Activated CD4-positive, CD25-positive, alpha-beta regulatory T cell treated with anti-CD3 and anti-CD28 coated beads, Interleukin-2, amount 50 U/mL, for 72 hours (primary cell): ENCODE measurements around the gene DMRT1.

Source experiments
- DNase-seq: peaks from one replicate; pipeline ENCODE4 v3.0.0; 2021

Gene DMRT1

GRCh38 chr9:841371-842209 lies at the start of gene DMRT1:
DMRT1 (plus strand) TSS chr9:841697; CDS start chr9:841839, 142 bp downstream.
- no peak for DNase-seq

DNA sequence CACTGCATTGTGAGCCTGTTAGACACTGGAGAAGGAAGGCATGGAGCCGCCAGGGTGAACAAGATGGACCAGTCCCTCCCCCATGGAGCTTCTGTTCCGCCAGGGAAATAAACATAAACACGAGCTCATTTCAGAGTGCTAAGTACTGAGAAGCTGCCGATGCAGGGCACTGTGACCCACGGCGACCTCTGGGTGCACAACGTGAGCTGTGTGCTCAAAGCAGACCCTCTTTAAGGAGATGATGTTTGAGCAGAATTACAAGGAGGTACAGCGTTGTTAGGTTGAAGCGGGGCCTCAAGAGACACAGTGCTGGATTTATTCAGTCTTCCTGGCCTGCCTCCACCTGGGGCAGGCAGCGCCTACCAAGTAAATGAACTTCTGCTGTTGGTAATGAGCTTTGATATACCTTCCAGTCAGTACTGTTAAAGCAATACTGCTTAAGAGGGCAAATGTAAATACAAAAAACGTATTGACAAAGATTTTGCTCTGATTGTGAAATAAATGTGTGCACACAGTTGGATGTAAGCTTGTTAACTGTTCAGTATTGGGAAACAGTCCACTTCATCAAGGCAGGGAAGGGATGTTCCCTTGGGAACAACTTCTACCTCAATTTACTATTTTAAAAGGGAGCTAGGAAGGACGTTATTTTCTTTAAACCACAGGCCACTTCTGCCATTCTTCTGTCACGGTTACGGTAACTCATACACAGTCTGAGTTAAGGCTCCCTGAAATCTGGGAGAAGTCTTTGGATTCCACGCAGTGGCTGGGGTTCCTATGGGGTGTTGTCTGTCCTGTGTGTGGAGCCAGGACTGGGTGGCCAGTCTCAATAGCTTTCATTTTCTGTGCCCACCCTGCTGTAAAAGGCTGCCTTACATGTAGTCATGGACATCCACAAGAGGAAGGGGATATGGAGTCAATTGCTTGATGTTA lies 48.9 kb upstream of the DMRT1 start:
- DNase-seq: no peak

DNA sequence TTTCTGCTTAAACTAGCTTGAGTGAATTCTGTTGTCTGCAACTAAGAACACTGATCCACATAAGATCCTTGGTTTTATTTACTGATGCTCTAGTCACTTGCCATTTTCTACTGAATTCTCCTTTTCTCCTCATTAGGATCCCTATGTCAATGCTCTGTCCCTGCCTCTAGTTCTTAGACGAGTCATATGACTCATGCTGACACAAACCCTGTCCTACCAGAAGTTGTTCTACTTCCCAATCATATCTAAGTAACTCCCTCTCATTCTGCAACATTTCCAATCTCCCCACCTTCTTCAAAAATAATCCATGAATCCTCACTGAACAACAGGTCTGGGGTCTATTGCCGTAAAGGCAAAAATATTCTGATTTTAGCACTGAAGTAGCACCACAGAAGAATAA lies 47.1 kb upstream of the DMRT1 start:
- DNase-seq: no peak

DNA sequence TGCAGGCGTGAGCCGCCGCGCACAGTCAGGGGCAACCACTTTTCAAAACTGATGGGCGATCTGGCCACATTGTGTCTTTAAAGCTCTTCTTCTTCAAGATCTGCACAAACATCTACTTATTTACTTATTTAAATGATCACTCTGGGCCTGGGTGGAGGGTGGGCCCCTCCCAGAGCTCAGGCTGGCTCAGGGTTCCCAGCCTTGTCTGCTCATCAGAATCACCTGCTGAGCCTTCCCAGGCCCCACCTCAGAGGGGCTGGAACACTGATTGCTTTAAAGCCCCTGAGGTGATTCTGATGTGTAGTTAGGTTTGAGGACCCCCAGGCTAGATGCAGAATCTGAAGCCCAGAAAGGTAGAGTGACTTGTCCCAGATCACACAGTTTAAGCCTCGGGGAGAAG lies 45.6 kb upstream of the DMRT1 start:
- DNase-seq: no peak

DNA sequence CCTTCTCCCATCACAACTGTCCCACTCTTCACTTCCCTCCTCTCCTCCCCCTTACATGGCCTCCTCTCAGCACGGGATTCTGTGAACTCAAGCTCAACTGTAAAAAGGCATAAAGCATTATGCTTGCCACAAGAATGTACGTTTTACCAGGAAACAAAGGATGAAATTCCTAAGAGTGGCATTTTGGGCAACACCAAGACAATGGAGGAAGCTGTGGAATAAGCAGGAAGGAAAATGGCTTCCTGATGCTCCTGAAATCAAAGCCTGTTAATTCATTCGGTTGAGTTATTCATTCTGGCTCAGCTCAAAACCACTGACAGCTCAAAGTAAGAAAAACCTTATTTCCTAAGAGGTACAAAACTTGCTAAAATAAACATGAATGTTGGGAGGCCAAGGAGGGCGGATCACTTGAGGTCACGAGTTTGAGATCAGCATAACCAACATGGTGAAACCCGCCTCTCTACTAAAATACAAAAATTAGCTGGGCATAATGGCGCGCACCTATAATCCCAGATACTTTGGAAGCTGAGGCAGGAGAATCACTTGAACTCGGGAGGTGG lies 40.8 kb upstream of the DMRT1 start:
- DNase-seq: no peak

DNA sequence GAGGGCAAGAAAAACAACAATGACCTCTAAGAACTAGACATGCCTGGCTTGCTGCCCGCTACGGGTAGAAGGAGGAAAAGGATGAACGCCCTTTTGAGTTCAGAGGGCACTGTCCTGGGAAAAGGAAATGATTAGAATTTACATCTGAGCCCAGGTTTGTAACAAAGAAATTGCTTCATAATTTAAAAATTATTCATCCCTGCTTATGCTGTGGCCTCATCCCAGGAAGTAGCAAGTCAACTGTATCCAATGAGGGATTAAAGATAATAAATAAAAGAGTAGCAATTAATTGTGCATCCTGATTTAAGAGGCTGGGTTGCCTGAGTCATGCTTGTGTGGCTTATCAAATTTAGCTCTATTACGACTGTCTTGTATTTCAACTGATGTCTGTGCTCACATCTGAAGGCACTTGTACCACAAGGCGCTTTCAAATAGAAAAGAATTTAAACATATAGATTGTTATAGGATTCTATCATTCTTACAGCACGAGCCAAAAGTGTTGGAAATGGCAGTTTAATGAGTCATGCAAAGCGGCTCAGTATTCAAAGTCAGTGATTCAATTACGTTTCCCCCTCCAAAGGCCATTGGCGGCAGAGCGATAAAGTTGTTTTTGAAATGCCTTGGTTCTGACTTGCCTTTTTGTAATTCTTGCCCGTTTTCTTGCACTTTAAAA lies 40.0 kb upstream of the DMRT1 start:
- no peak for DNase-seq

- no peak for DNase-seq
Observed at GRCh38 chr9:804026-804425, 37.5 kb upstream of the DMRT1 start.

DNA sequence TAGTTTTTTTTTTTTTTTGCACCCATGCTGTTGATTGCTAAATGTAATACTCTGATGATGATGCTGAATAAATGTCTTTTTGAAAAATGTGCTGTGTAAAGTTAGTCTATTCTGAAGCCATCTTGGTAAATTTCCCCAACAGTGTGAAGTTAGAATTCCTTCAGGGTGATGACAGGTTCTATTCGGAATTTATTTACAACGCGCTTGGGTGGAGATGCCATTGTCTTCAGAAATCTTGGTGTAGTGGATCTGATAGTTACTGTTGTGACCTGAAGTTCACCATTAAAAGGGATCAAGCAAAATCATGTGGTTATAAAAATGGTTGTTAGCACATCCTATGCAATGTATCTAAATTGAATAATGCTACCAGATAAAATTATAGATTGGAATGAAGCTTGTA lies 36.3 kb upstream of the DMRT1 start:
- DNase-seq: no peak

DNA sequence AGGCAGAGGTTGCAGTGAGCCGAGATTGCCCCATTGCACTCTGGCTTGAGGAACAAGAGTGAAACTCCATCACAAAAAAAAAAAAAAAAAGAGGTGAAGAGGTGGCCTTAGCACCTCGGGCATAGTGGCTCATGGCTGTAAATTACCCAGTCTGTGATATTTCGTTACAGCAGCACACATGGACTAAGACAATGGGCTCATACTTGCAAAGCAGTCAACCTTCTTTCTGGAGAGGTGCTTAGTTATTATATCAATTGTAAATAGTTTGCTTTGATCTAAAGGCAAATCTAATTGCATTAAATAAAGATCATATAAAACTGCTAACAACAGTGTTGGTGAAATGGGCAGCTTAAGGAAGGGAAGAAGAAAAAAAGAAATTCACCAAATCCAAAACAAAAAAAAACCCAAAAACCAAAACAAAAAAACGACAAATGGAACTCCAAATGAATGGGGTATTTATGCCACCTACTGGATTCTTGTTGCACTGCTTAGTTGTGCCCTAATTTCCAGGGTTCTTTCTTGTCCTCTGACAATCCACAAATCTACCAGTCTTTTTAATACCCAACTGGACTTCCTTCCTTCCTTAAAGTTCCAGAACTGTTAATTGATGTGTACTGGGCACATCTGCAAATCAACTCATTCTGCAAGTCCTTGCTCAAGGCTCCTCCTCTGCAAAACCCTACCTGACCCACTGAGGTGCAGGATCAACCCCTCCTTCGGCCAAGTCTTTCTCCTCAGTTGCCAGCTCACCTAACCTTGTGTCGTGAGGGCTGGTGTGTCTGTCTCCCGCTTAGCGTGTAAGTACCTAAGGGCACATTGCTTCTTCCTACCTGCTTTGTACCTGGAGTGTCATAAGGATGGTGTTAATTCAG lies 35.0 kb upstream of the DMRT1 start:
- DNase-seq: no peak

GRCh38 chr9:811106-811531 lies 30.4 kb upstream of the DMRT1 start:
- DNase-seq: no peak

DNA sequence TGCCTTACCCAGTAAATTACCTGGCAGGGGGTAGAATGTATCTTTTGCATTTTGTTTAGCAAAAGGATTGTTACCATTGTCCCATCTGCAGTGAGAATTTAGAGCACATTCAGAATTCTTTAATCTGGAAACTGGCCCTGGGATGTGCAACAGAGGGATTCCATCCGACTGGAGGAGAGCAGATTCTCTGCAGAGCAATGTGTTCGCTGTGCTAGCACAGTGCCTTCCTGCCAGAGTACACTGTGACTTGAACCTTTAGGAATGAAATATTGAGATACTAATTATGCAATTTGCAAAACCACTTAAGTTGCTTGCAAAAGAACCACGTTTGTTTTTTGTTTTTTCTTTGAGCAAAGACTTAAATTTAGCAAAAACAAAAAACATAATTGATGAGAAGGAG lies 22.5 kb upstream of the DMRT1 start:
- no peak for DNase-seq

DNA sequence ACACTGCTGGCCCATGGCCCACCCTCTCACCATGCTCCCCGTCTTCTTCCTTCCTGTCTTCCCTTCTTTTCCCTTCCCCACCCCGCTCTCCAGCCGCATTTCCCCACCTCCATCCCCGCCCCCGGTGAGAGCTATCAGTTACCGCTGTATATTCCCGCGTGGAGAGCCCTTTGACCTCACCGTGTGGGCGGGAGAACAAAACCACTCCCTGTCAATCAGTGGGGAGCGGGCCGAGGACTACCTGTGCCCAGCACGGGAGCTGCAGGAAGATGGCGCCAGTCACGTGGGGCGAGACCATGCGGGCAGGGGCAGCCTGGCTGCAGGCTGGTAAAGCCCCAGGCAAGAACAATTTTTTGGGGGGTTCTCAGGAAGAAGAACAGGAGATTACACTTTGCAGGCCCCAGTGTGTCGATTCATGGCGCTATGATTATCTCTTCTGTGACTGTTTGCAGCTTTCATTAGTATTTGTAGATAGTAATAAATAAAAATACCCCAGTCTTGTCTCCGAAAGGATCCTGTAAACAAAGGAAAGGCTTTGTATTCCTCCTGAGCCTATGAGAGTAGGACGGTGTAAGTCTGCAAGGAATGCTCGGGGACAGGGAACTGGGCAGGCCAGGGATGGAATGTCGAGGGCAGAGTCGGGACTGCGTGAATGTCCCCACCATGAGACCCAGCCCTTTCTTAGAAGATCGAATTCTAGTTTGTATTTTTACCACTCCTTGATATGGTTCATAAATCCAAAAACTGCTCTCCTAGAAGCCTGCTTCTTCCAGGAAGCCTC lies 14.8 kb upstream of the DMRT1 start:
- DNase-seq: no peak

DNA sequence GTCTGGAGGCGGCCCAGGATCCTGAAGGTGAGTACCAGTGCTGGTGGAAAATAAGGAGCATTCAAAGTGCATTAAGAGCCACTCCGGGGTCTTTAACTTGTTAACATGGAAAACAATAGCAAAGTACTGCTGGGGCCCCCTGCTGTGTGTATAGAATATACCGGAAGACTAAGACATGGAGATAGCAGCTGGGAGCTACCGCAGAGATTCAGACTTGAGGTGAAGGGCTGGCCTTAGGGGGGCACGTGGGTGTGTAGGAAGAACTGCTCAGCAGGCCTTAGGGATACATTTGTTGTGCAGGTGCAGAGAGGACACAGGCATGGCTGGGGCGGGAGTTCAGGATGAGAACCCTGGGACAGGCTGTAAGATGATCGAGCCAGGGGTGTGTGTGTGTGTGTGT lies 1.2 kb upstream of the DMRT1 start:
- DNase-seq: no peak

DNA sequence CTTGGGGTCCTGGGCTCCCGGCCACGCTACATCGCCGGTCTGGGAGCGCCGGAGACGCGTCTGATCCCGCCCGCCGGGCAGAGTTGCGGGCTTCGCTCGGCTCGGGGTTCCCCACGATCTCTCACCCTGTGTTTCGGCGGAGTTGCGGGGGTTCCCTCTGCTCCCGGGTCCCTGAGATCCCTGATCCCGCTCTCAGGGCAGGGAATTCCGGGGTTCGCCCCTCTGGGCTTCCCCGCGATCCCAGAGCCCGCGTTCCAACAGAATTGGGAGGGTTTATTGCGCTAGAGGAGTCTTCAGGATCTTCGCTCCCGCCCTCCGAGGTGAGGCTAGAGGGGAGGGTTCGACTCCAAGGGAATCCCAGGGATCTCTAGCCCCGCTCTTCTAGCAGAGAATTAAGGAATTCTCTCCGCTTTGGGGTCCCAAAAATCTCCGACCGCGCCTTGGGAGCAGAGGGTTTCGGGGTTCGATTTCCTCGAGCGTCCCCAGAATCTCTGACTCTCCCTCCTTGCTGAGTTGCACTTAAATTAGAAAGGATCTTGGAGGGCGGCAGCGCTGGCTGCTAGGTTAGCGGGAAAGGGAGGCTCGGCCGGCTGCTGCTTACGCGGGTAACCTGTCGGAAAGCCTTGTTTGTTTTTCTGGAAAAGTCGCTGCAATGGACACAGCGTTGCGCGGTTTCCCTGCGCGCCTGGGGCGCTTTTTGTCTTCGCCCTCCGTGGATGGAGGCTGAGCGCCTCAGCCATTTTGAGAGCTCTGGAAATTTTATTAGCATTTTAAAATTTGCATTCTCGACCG lies 1.3 kb downstream of the DMRT1 start:
- no peak for DNase-seq

DNA sequence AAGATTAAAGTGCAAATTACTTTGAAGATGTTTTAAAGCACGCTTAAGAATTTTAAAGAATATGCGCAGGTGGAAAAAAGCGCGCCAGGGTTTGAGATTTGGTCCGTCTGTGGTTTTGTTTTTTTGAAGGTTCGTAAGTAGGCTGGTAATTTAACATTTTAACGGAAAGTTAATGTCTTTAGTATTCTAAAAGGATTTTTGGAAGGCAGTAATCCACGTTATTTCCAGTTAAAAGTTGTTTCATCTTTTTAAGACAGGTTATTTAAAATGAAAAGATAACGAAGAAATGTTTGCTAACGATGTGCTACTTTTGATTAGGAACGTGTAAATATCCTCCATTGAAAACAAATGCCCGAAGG lies 1.9 kb downstream of the DMRT1 start:
- no peak for DNase-seq

DNA sequence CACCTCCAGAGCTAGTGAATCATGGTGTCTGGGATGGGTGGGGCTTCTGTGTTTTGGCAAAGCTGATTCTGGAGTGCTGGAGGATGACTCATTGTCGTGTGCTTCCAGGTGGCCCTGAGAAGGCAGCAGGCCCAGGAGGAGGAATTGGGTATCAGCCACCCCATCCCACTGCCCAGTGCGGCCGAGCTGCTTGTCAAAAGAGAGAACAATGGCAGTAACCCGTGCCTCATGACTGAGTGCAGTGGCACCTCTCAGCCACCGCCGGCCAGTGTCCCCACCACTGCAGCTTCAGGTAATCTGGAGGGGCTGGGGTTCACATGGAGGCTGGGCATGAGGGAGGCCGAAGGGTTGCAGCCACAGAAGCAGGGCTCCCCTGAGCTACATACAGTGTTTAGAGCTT lies 5.4 kb downstream of the DMRT1 start:
- no peak for DNase-seq

DNA sequence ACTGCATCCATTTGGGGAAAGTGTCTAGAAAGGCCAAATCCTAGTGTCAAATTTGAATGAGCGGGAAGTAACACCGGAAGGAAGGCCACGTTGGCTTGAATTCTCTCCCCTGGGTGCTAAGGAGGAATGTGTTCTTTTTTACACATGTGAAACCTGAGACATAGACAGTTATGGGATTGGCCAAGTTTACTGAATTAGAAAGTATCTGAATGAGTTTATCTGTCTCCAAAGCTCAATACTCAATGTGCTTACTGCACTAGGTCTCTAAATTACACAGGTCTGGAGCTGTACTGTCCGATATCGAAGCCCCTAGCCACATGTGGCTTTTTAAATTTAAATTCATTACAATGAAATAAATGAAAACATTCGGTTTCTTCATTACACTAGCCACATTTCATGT lies 6.0 kb downstream of the DMRT1 start:
- no peak for DNase-seq

DNA sequence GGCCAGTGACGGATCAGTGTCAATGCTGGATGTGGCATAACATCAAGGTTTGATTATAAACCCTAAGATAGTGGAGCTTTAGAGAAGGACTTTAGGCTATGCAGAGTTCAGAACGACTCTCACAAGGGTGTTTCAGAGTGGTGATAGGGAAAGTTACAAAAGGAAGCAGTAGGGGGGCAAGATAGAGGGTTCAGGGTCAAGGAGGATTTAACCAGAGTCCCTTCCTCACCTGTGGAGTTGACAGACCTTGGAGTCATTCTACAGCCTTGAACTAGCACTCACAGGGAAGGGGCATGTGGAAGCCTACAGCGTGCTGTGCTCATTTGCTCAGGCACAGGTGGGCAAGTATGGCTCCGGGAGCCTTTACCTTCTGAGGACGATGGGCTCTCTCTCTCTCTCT lies 7.9 kb downstream of the DMRT1 start:
- DNase-seq: no peak

GRCh38 chr9:852539-852938 lies 11.0 kb downstream of the DMRT1 start:
- DNase-seq: no peak

DNA sequence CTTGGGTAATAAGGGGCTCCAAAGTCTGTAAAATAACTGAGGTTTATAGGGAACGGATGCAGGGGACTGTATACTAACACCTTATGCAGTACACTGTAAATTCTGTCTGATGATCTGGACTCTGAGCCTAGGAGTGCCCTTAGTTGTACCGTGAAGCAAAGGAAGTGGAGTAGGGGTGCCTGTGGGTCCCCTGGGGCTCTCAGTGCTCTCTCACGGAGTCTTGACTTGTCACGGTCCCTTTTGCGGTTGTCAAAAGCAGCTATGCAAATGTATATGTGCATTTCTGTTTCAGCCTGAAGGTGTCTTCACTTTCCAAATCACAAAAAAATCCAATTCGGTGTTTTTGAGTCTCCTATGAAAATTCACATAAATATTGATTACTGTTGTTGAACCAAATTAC lies 17.8 kb downstream of the DMRT1 start:
- DNase-seq: no peak

GRCh38 chr9:860706-861105 lies 19.2 kb downstream of the DMRT1 start:
- DNase-seq: no peak
